HG03460 (cell line): Measurements from ENCODE around the gene SCN4B.

Source experiments
- ATAC-seq: cut with Tn5 transposase; IDR thresholded peaks from one replicate; pipeline ENCODE4 v1.9.1; 2021; ENCODE audit not compliant: unreplicated experiment

Gene SCN4B

GRCh38 chr11:118154641-118155040, 2.0 kb upstream of the SCN4B start:
- no peak for ATAC-seq

GRCh38 chr11:118153976-118154375, 1.4 kb upstream of the SCN4B start:
- no peak for ATAC-seq

- no peak for ATAC-seq
Observed at GRCh38 chr11:118153516-118153915, 893 bp upstream of the SCN4B start.

- ATAC-seq = no peak
Observed at GRCh38 chr11:118152020-118152551, 537 bp downstream of the SCN4B start.

- no peak for ATAC-seq
Observed at GRCh38 chr11:118151431-118151830, 1.2 kb downstream of the SCN4B start.

GRCh38 chr11:118149493-118149892, 3.1 kb downstream of the SCN4B start:
- ATAC-seq = no peak

GRCh38 chr11:118148856-118149255, 3.8 kb downstream of the SCN4B start:
- no peak for ATAC-seq

- ATAC-seq = no peak
Observed at GRCh38 chr11:118148240-118148639, 4.4 kb downstream of the SCN4B start.

- ATAC-seq = no peak
Observed at GRCh38 chr11:118147502-118147901, 5.1 kb downstream of the SCN4B start.

- no peak for ATAC-seq
Observed at GRCh38 chr11:118146554-118146953, 6.1 kb downstream of the SCN4B start.

GRCh38 chr11:118145285-118146227, 7.1 kb downstream of the SCN4B start:
- peak; percentile 79 for ATAC-seq

GRCh38 chr11:118144301-118145268, 8.0 kb downstream of the SCN4B start:
- ATAC-seq = no peak

- ATAC-seq = no peak
Observed at GRCh38 chr11:118143661-118144185, 8.9 kb downstream of the SCN4B start.

GRCh38 chr11:118142809-118143208, 9.8 kb downstream of the SCN4B start:
- ATAC-seq = no peak

- ATAC-seq = no peak
Observed at GRCh38 chr11:118142081-118142480, 10.5 kb downstream of the SCN4B start.

GRCh38 chr11:118139578-118139977, 13.0 kb downstream of the SCN4B start:
- ATAC-seq = no peak

GRCh38 chr11:118138839-118139420, 13.7 kb downstream of the SCN4B start:
- ATAC-seq = no peak

- ATAC-seq = no peak
Observed at GRCh38 chr11:118136801-118137200, 15.8 kb downstream of the SCN4B start.

GRCh38 chr11:118136341-118136740, 16.3 kb downstream of the SCN4B start:
- ATAC-seq = no peak

GRCh38 chr11:118135796-118136165, 16.8 kb downstream of the SCN4B start:
- ATAC-seq = no peak
